K562 (cell line): Measurements from ENCODE around the gene SELENOO.

ENCODE experiments used
- CHD1 ChIP-seq: fragments of 200-600 bp; sonication (generic); IDR thresholded peaks from one replicate; pipeline ENCODE4 v1.6.1; 2012; ENCODE audit warnings: mild to moderate bottlenecking, moderate library complexity, low read length, inconsistent platforms
- CUX1 ChIP-seq: fragments of 200-800 bp; sonication (Bioruptor generic); IDR thresholded peaks from 2 replicates; pipeline ENCODE4 v1.6.1; 2016; ENCODE audit warnings: missing genetic modification characterization, missing compliant biosample characterization
- ESRRA ChIP-seq: fragments of 450-650 bp; IDR thresholded peaks from 2 replicates; pipeline ENCODE4 v1.6.1; 2014; ENCODE audit warnings: low read depth, mild to moderate bottlenecking, moderate library complexity, borderline replicate concordance
- HNRNPL ChIP-seq: fragments of 200-400 bp; formaldehyde crosslinking; IDR thresholded peaks from 2 replicates; pipeline ENCODE4 v1.6.1; 2017; ENCODE audit warnings: low read depth, mild to moderate bottlenecking, low read length
- MAFK ChIP-seq: IDR thresholded peaks from 2 replicates; pipeline ENCODE4 v1.6.1; 2011; ENCODE audit warnings: low read length, improper control_type of control experiment
- NBN ChIP-seq: fragments of 450-650 bp; IDR thresholded peaks from 2 replicates; pipeline ENCODE4 v1.6.1; 2016; ENCODE audit warnings: low read depth, mild to moderate bottlenecking
- NCOA6 ChIP-seq: fragments of 450-650 bp; IDR thresholded peaks from 2 replicates; pipeline ENCODE4 v1.6.1; 2017; ENCODE audit warnings: mild to moderate bottlenecking
- POLR2AphosphoS5 ChIP-seq: IDR thresholded peaks from 2 replicates; pipeline ENCODE4 v1.6.1; 2011; ENCODE audit warnings: mild to moderate bottlenecking, low read depth, low read length, moderate library complexity; ENCODE audit not compliant: control insufficient read depth, insufficient read depth
- PURB ChIP-seq: sonication (generic); formaldehyde crosslinking; IDR thresholded peaks from 2 replicates; pipeline ENCODE4 v1.9.0; 2021; ENCODE audit warnings: low read depth, mild to moderate bottlenecking, missing genetic modification reagents
- TBP ChIP-seq: optimal IDR thresholded peaks from 2 replicates; pipeline ENCODE3; 2011; ENCODE audit warnings: low read depth, low read length, improper control_type of control experiment
- ZBTB49 ChIP-seq: sonication (generic); formaldehyde crosslinking; IDR thresholded peaks from 2 replicates; pipeline ENCODE4 v1.8.0; 2022; ENCODE audit warnings: missing genetic modification reagents, mild to moderate bottlenecking, borderline replicate concordance
- ZBTB8A ChIP-seq: fragments of 450-650 bp; IDR thresholded peaks from 2 replicates; pipeline ENCODE4 v1.6.1; 2018; ENCODE audit warnings: mild to moderate bottlenecking, moderate library complexity; ENCODE audit not compliant: partially characterized antibody

DNA sequence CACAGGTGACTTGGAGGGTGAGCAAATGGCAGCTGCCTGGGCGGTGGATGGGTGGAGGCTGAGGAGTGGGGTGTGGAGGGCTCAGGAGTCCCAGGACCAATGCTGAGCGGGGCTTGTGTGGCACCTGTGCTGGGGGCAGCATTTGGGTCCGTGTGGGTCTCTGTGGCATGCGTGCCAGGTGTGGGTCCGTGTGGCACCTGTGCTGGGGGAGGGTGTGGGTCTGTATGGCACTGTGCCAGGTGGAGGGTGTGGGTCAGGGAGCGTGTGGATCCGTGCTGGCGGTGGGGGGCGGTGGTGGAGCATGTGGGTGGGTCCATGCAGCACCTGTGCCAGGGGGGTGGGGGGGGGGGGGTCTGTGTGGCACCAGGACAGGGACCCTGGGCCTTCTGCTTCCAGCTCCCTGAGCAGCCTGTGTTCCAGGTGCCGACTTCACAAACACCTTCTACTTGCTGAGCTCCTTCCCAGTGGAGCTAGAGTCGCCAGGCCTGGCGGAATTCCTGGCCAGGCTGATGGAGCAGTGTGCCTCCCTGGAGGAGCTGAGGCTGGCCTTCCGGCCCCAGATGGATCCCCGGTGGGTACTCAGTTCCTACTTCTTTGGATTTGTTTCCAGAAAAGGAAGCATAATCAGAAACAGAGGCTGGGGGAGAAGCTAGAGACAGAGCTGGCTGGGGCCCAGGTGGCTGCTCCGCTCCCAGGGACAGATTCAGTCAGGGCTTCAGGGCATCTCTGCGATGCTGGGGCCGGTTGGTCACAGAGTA lies 14.7 kb downstream of the SELENOO start:
- no peak for TF ChIP-seq POLR2AphosphoS5
- no peak for TF ChIP-seq PURB (CRISPR knock-in tag)
- TF ChIP-seq ESRRA = no peak
- TF ChIP-seq NCOA6 = no peak
- TF ChIP-seq TBP = no peak
- TF ChIP-seq MAFK = no peak
- no peak for TF ChIP-seq ZBTB49
- no peak for TF ChIP-seq CHD1
- TF ChIP-seq HNRNPL = no peak
- no peak for TF ChIP-seq CUX1
- TF ChIP-seq ZBTB8A = no peak
- no peak for TF ChIP-seq NBN
